Suprapubic skin (tissue), 3 donors: Measurements from ENCODE around the gene DST.

Experiments used
- CTCF ChIP-seq, 2 donors: fragments of 200-600 bp in 1 of 2; fragments of 450-650 bp in 1 of 2; sonication (generic) in 1 of 2; IDR thresholded peaks; one replicate each; pipeline ENCODE4 v1.5.1; 2016 to 2019; ENCODE audit warnings: antibody characterized with exemption in 2 of 2, mild to moderate bottlenecking in 1 of 2, moderate library complexity in 1 of 2
- POLR2A ChIP-seq, 2 donors: fragments of 450-650 bp; IDR thresholded peaks; one replicate each; pipeline ENCODE4 v1.6.1; 2017; ENCODE audit warnings: antibody characterized with exemption in 2 of 2, mild to moderate bottlenecking in 2 of 2, moderate library complexity in 2 of 2

- TF ChIP-seq POLR2A (IDR thresholded peaks at IDR 0.05) (no peak), CTCF (IDR thresholded peaks at IDR 0.05) (no peak)
These were observed 226.4 kb downstream of the DST start for GRCh38 chr6:56416247-56416646.
